Thoracic aorta (tissue), 2 donors: ENCODE data around the gene PARD6G. TPM values are rescaled to one million over a fixed set of nuclear protein-coding genes. Genes with fewer than 3 reads are reported as not detected.
"Not testable (repeated sequence)": the region's sequence is repeated elsewhere in the genome, so short reads cannot be mapped to it uniquely, and the experiment has no call there.

Source experiments
- ATAC-seq: fragments of 150-250 bp; one replicate; pipeline ENCODE4 v1.8.0; 2017; ENCODE audit warnings: low read depth; ENCODE audit not compliant: insufficient number of reproducible peaks, low FRiP score
- DNase-seq: peaks from one replicate; pipeline ENCODE4 v3.0.0-alpha.2; 2020; ENCODE audit warnings: low spot score
- H3K27ac ChIP-seq, 2 donors: fragments of 200-600 bp; sonication (generic); 1 replicate in 1 of 2; 2 replicates in 1 of 2; pipeline ENCODE4 v1.5.1; 2016; ENCODE audit warnings: mild to moderate bottlenecking in 2 of 2, moderate library complexity in 2 of 2
- H3K27me3 ChIP-seq: fragments of 200-600 bp; sonication (generic); replicated peaks from 2 replicates; pipeline ENCODE4 v1.6.0; 2016; ENCODE audit warnings: mild to moderate bottlenecking; ENCODE audit not compliant: insufficient read depth
- H3K36me3 ChIP-seq: fragments of 200-600 bp; sonication (generic); one replicate; pipeline ENCODE4 v1.5.1; 2016
- H3K4me1 ChIP-seq, 2 donors: fragments of 200-600 bp; sonication (generic); 1 replicate in 1 of 2; 2 replicates in 1 of 2; pipeline versions ENCODE4 v1.5.1 to v1.6.0; 2016; ENCODE audit warnings: low read depth in 2 of 2, mild to moderate bottlenecking in 1 of 2; ENCODE audit not compliant: control insufficient read depth in 1 of 2
- H3K4me3 ChIP-seq: fragments of 200-600 bp; sonication (generic); 2 replicates; pipeline ENCODE4 v1.5.1; 2016; ENCODE audit warnings: mild to moderate bottlenecking
- H3K9me3 ChIP-seq: fragments of 200-600 bp; sonication (generic); 2 replicates; pipeline ENCODE4 v1.5.1; 2016
- total RNA-seq, 2 donors: library from RNA; depleted of rRNA; stranded (reverse); fragments of >200 nt; gene quantifications; one replicate each; pipeline versions ENCODE4 v1.1.0 to v1.2.3, GENCODE V29; 2016
- TF ChIP-seq, protein P1 (sequence below): fragments of 200-600 bp; sonication (generic); IDR thresholded peaks from one replicate; pipeline ENCODE4 v1.5.1; 2019; ENCODE audit warnings: antibody characterized with exemption

PARD6G gene
- total RNA-seq, 2 donors from 2014 or later = 3.0 to 4.8 TPM

DNA sequence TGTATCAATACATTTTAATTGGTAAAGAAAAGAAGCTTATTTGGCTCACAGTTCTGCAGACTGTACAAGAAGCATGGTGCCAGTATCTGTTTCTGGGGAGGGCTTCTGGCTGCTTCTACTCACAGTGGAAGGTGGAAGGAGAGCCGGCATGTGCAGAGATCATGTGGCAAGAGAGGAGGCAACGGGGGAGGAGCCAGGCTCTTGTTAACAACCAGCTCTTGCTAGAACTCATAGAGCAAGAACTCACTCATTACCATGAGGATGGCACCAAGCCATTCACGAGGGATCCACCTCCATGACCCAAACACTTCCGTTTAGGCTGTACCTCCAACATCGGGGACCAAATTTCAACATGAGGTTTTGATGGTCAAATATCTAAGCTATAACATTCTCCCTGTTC, 7.5 kb downstream of the PARD6G start:
- no peaks in the 10 kb centered on the region for H3K9me3 ChIP-seq
- no peaks in the 10 kb centered on the region for H3K4me1 ChIP-seq
- TF ChIP-seq, protein P1, sequence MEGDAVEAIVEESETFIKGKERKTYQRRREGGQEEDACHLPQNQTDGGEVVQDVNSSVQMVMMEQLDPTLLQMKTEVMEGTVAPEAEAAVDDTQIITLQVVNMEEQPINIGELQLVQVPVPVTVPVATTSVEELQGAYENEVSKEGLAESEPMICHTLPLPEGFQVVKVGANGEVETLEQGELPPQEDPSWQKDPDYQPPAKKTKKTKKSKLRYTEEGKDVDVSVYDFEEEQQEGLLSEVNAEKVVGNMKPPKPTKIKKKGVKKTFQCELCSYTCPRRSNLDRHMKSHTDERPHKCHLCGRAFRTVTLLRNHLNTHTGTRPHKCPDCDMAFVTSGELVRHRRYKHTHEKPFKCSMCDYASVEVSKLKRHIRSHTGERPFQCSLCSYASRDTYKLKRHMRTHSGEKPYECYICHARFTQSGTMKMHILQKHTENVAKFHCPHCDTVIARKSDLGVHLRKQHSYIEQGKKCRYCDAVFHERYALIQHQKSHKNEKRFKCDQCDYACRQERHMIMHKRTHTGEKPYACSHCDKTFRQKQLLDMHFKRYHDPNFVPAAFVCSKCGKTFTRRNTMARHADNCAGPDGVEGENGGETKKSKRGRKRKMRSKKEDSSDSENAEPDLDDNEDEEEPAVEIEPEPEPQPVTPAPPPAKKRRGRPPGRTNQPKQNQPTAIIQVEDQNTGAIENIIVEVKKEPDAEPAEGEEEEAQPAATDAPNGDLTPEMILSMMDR = no peak
- no peak for ATAC-seq
- no peak for DNase-seq
- no peak overlapping the region for H3K4me3 ChIP-seq
- no peak overlapping the region for H3K27ac ChIP-seq
- H3K27me3 ChIP-seq = no peaks in the 10 kb centered on the region
- H3K36me3 ChIP-seq = no peaks in the 10 kb centered on the region

DNA sequence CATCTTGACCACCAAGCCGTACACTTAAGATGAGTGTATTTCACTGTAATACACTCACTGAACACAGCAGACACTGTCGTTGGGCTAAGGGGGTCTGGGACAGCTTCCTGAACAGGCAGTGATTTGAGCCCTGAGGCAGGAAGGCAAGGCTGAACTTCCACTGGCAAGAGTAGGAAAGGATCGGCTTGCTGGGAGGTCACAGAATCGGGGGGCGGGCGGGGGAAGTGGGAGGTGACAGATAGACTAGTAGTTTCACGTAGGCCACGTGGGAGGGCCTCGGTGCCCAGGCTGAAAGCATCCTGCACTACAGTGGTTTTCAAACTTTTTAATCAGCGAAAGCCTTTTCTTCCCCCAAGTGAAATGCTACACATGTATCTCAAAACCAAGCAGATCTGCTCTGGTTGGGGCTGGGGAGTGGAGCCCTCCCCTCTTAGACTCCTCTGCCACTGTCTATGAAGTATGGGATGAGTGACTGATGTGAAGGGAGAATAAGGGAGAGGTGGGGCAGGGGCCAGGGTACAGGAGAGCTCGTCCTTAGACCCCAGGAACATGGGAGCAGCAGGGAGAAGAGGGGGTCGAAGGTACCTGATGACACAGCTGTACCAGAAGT, 8.6 kb downstream of the PARD6G start:
- Histone ChIP-seq H3K4me1 (no peaks in the 10 kb centered on the region), H3K4me3 (no peak overlapping the region), H3K36me3 (no peaks in the 10 kb centered on the region), H3K27ac (no peak overlapping the region), H3K9me3 (no peaks in the 10 kb centered on the region), H3K27me3 (no peaks in the 10 kb centered on the region)
- ATAC-seq (no peak), DNase-seq (no peak)
- TF ChIP-seq, protein P1 = no peak

DNA sequence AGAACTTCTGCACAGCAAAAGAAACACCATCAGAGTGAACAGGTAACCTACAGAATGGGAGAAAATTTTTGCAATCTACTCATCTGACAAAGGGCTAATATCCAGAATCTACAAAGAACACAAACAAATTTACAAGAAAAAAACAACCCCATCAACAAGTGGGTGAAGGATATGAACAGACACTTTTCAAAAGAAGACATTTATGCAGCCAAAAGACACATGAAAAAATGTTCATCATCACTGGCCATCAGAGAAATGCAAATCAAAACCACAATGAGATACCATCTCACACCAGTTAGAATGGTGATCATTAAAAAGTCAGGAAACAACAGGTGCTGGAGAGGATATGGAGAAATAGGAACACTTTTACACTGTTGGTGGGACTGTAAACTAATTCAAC, 9.8 kb downstream of the PARD6G start:
- not testable (repeated sequence) for H3K4me3 ChIP-seq, H3K27ac ChIP-seq, H3K36me3 ChIP-seq, H3K9me3 ChIP-seq, ATAC-seq, H3K27me3 ChIP-seq, DNase-seq, H3K4me1 ChIP-seq

DNA sequence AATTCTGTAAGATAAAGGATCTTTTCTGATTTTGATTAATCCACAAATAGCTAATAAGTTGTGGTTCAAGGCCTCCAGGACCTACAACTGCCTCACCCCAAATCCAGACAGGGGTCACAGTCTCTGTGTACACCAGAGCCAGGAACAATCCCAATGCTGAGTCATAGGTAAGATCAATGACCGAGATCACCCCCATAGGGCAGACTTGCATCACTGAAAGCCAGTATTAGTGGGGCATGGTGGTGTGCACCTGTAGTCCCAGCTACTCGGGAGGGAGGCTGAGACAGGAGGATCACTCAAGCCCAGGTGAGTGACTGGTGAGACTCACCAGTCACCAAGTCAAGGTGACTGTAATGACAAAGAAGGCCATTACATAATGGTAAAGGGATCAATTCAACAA, 12.9 kb downstream of the PARD6G start:
- H3K4me1 ChIP-seq = no peaks in the 10 kb centered on the region
- TF ChIP-seq, protein P1 = no peak
- H3K36me3 ChIP-seq = no peaks in the 10 kb centered on the region
- no peaks in the 10 kb centered on the region for H3K9me3 ChIP-seq
- no peaks in the 10 kb centered on the region for H3K27me3 ChIP-seq
- H3K27ac ChIP-seq = no peak overlapping the region
- no peak for DNase-seq
- H3K4me3 ChIP-seq = no peak overlapping the region
- ATAC-seq = no peak

DNA sequence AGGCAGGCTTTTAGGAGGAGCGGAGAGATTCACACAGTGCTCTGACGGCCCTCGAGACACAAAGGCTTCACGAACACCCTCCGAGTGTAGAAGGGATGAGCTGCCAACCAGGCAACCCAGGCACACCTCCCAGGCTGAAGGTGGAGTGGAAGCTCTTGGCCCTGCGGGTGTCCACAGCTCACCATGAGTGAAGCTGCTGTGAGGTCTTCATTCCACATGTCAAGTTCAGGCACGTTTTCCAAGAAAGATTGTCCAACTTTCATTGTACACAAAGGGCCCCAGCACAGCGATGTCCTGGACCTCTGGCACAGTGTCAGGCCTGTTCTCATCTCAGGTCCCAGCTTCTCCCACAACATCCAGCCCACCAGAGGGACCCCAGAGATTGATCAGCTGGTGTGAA, 13.4 kb downstream of the PARD6G start:
- H3K4me3 ChIP-seq = no peak overlapping the region
- H3K27me3 ChIP-seq = no peaks in the 10 kb centered on the region
- no peak for ATAC-seq
- TF ChIP-seq, protein P1 = no peak
- H3K4me1 ChIP-seq = no peaks in the 10 kb centered on the region
- DNase-seq = no peak
- no peaks in the 10 kb centered on the region for H3K9me3 ChIP-seq
- H3K36me3 ChIP-seq = no peaks in the 10 kb centered on the region
- H3K27ac ChIP-seq = no peak overlapping the region
